NCI-H748 (cell line): ENCODE data around the gene PER1.
"Not testable (repeated sequence)": the region's sequence is repeated elsewhere in the genome, so short reads cannot be mapped to it uniquely, and the experiment has no call there.

ENCODE experiments used
- DNase-seq: peaks from one replicate; lab custom pipeline; 2025; ENCODE audit not compliant: unreplicated experiment; lab: John Stamatoyannopoulos, UW

The PER1 gene

GRCh38 chr17:8120520-8121406 is 31.4 kb downstream of the PER1 start:
- peak; percentile 94 for DNase-seq

GRCh38 chr17:8119581-8120519 is 32.4 kb downstream of the PER1 start:
- DNase-seq = peak; percentile 96

- peak; percentile 96 for DNase-seq
These were observed 33.2 kb downstream of the PER1 start for GRCh38 chr17:8118769-8119580.

GRCh38 chr17:8117980-8118768 is 34.0 kb downstream of the PER1 start, which contains the start of gene ALOXE3:
Gene ALOXE3 (minus strand): TSS chr17:8118514. CDS start chr17:8117990, 524 bp downstream.
- peak; percentile 73 for DNase-seq

- peak; percentile 73 for DNase-seq
These were observed 34.7 kb downstream of the PER1 start for GRCh38 chr17:8117367-8117979.

GRCh38 chr17:8116776-8117175 is 35.4 kb downstream of the PER1 start:
- no peak for DNase-seq

GRCh38 chr17:8110907-8111306 is 41.3 kb downstream of the PER1 start:
- no peak for DNase-seq

- DNase-seq = no peak
These were observed 41.8 kb downstream of the PER1 start for GRCh38 chr17:8110456-8110804.

- peak; percentile 89 for DNase-seq
These were observed 42.3 kb downstream of the PER1 start for GRCh38 chr17:8109661-8110455.

GRCh38 chr17:8108972-8109660 is 43.1 kb downstream of the PER1 start:
- DNase-seq = no peak

GRCh38 chr17:8106980-8107379 is 45.2 kb downstream of the PER1 start:
- DNase-seq = not testable (repeated sequence)

GRCh38 chr17:8105957-8106398 is 46.2 kb downstream of the PER1 start:
- DNase-seq = no peak

- DNase-seq = no peak
These were observed 47.3 kb downstream of the PER1 start for GRCh38 chr17:8104911-8105310.

GRCh38 chr17:8103549-8103948 is 48.7 kb downstream of the PER1 start:
- DNase-seq = no peak

- no peak for DNase-seq
These were observed 50.5 kb downstream of the PER1 start for GRCh38 chr17:8101721-8102120.

- DNase-seq = no peak
These were observed 51.4 kb downstream of the PER1 start for GRCh38 chr17:8100763-8101162.

GRCh38 chr17:8100111-8100510 is 52.1 kb downstream of the PER1 start:
- no peak for DNase-seq

- DNase-seq = no peak
These were observed 55.7 kb downstream of the PER1 start for GRCh38 chr17:8096541-8096940.
